H1 (cell line): ENCODE results near the gene OSBPL5. TPM values are rescaled to one million over a fixed set of nuclear protein-coding genes. Genes with fewer than 3 reads are reported as not detected.

Source experiments
- CHD7 ChIP-seq: fragments of 300-600 bp; sonication (generic); IDR thresholded peaks from 2 replicates; pipeline ENCODE4 v1.7.1; 2012; ENCODE audit warnings: low read length, moderate library complexity, mild to moderate bottlenecking, inconsistent platforms; ENCODE audit not compliant: insufficient replicate concordance
- EP300 ChIP-seq, 2 experiments: IDR thresholded peaks; 1 replicate in 1 of 2; 2 replicates in 1 of 2; pipeline ENCODE4 v1.6.1; 2011 to 2012; ENCODE audit warnings: low read depth in 2 of 2, low read length in 2 of 2, mild to moderate bottlenecking in 2 of 2, borderline replicate concordance in 1 of 2, inconsistent platforms in 1 of 2, moderate library complexity in 1 of 2
- MAFK ChIP-seq: IDR thresholded peaks from 2 replicates; pipeline ENCODE4 v1.6.1; 2012; ENCODE audit warnings: low read depth, mild to moderate bottlenecking, improper control_type of control experiment, low read length
- POU5F1 ChIP-seq: IDR thresholded peaks from 2 replicates; pipeline ENCODE4 v1.6.1; 2011; ENCODE audit warnings: low read depth, mild to moderate bottlenecking, low read length, moderate library complexity
- SRF ChIP-seq: IDR thresholded peaks from 2 replicates; pipeline ENCODE4 v1.6.1; 2011; ENCODE audit warnings: mild to moderate bottlenecking, low read depth, low read length, moderate library complexity
- SUZ12 ChIP-seq: fragments of 200-600 bp; sonication (generic); IDR thresholded peaks from 2 replicates; pipeline ENCODE4 v1.6.1; 2012; ENCODE audit warnings: mild to moderate bottlenecking, inconsistent platforms, low read length, moderate library complexity, mixed read lengths
- polyA plus RNA-seq, 7 experiments: library from polyadenylated mRNA; depleted of rRNA in 3 of 7; stranded (reverse) in 5 of 7; unstranded in 2 of 7; fragments of >200 nt in 5 of 7; fragments of 200-250 nt in 2 of 7; gene quantifications; 1 replicate in 5 of 7; 2 replicates in 1 of 7; 4 replicates in 1 of 7; pipeline versions ENCODE4 v1.2.1 to v1.2.3, GENCODE V29; 2011 to 2013; ENCODE audit warnings: missing spikeins in 2 of 7, mixed read lengths in 2 of 7
- total RNA-seq: library from RNA; stranded (reverse); fragmentation: NEBNext Ultra II Directional; extraction: Animal tissue kit (Norgen Biotek cat#: 25700); gene quantifications from 2 replicates; pipeline ENCODE4 v1.2.1, GENCODE V29; 2021

Gene OSBPL5
- total and polyA plus RNA-seq, 2 of the 8 experiments (the other 6 are each of a cell fraction or from before 2014, with no cell fraction given) = 3.4 to 9.9 TPM

GRCh38 chr11:3206922-3207204 is 41.8 kb upstream of the OSBPL5 start (continued):
- TF ChIP-seq CHD7 (no peak), SUZ12 (no peak), EP300 (IDR thresholded peaks at IDR 0.05; ENCODE audit: borderline replicate concordance in 1 of 2, low read depth in 2 of 2, low read length in 2 of 2) (no peak), POU5F1 (no peak), MAFK (no peak), SRF (no peak)
